GM21619 (cell line): ENCODE measurements around the gene SLAMF9.

Experiments used
- ATAC-seq: cut with Tn5 transposase; IDR thresholded peaks from one replicate; pipeline ENCODE4 v1.9.1; 2021; ENCODE audit not compliant: unreplicated experiment

Gene SLAMF9

DNA sequence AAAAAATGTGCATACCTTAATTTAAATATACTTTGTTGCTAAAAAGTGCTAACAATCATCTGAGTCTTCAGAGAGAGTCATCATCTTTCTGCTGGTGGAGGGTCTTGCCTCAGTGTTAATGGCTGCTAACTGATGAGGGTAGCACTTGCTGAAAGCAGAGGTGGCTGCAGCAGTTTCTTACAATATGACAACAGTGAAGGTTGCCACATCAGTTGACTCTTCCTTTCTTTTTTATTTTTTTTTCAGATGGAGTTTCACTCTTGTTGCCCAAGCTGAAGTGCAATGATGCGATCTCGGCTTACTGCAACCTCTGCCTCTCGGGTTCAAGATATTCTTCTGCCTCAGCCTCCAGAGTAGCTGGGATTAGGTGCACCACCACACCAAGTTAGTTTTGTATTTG is 51.5 kb downstream of the SLAMF9 start:
- no peak for ATAC-seq
